Measurements from ENCODE around the gene PRPS1L1. TPM values are rescaled to one million over a fixed set of nuclear protein-coding genes. Genes with fewer than 3 reads are reported as not detected.

Gene PRPS1L1
- total RNA-seq, 4 donors from 2014 or later: not detected

- Histone ChIP-seq H3K27me3 (no peaks in the 10 kb centered on the region), H3K4me3 (no peak overlapping the region), H3K4me1 (peaks cover 0 to 7% (median 2%) of the 10 kb centered on the region in 4 donors), H3K9me3 (peaks cover 0 to 3% (median 0%) of the 10 kb centered on the region in 4 donors), H3K27ac (replicated peaks in 1 of 4) (no peak overlapping the region), H3K36me3 (no peaks in the 10 kb centered on the region)
- intact Hi-C loops (cut with DNase I): no loop called here
- no peak for DNase-seq (ENCODE audit: extremely low spot score)
- TF ChIP-seq EP300 (IDR thresholded peaks at IDR 0.05): no peak
- no peak for TF ChIP-seq POLR2A (IDR thresholded peaks at IDR 0.05; ENCODE audit: low read depth)
- TF ChIP-seq, protein P1, sequence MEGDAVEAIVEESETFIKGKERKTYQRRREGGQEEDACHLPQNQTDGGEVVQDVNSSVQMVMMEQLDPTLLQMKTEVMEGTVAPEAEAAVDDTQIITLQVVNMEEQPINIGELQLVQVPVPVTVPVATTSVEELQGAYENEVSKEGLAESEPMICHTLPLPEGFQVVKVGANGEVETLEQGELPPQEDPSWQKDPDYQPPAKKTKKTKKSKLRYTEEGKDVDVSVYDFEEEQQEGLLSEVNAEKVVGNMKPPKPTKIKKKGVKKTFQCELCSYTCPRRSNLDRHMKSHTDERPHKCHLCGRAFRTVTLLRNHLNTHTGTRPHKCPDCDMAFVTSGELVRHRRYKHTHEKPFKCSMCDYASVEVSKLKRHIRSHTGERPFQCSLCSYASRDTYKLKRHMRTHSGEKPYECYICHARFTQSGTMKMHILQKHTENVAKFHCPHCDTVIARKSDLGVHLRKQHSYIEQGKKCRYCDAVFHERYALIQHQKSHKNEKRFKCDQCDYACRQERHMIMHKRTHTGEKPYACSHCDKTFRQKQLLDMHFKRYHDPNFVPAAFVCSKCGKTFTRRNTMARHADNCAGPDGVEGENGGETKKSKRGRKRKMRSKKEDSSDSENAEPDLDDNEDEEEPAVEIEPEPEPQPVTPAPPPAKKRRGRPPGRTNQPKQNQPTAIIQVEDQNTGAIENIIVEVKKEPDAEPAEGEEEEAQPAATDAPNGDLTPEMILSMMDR (IDR thresholded peaks at IDR 0.05): no peak
- TF ChIP-seq POLR2AphosphoS5 (IDR thresholded peaks at IDR 0.05): no peak
- WGBS: 53% methylated on average over 3 of the region's 3 CpGs
These were observed 44.2 kb downstream of the PRPS1L1 start for GRCh38 chr7:17983221-17984062.

DNA sequence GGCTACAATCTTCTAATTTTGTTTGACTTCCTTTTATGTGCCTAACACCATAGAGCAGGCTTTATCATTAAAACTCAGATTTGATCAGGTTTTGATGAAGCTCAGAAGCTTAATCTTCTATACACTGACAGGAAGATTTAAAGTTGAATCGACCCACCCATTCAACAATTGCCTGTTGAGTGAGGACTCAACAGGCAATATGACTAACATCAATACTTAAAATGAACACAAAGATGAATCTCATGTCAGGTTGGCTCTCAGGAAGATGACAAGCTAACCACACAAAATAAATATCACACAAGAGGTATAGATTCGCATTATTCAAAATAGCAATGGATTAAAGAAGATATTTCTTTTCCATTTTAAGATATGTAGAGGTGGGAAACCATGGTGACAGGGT lies 50.7 kb downstream of the PRPS1L1 start:
- Histone ChIP-seq H3K27ac (replicated peaks in 1 of 4) (no peak overlapping the region), H3K36me3 (no peaks in the 10 kb centered on the region), H3K9me3 (peaks cover 0 to 3% (median 0%) of the 10 kb centered on the region in 4 donors), H3K4me3 (no peak overlapping the region), H3K4me1 (no peaks in the 10 kb centered on the region), H3K27me3 (no peaks in the 10 kb centered on the region)
- WGBS: 42% methylated on average over 2 of the region's 2 CpGs
- intact Hi-C loops (cut with DNase I): loop anchor here (10.0 kb wide), 1 partner anchor 368 kb away; no protein-coding TSS in a partner anchor
- DNase-seq (ENCODE audit: extremely low spot score): no peak
- TF ChIP-seq POLR2AphosphoS5 (IDR thresholded peaks at IDR 0.05): no peak
- TF ChIP-seq EP300 (IDR thresholded peaks at IDR 0.05): no peak
- no peak for TF ChIP-seq POLR2A (IDR thresholded peaks at IDR 0.05; ENCODE audit: low read depth)
- TF ChIP-seq, protein P1 (IDR thresholded peaks at IDR 0.05): no peak

Other genes starting within 250 kb of the PRPS1L1 start
- 10 to 100 TPM; 37.9 to 51.8 (median 43.9) TPM for gene SNX13, start 87.4 kb downstream of the PRPS1L1 start, total RNA-seq

Data from esophagus muscularis mucosa (tissue), 4 donors.